Fibroblast of the aortic adventitia (primary cell): ENCODE measurements around the gene TSPAN18. TPM values are rescaled to one million over a fixed set of nuclear protein-coding genes. Genes with fewer than 3 reads are reported as not detected.

Experiments used
- DNase-seq: peaks from one replicate; pipeline ENCODE4 v3.0.0-alpha.2; 2010; ENCODE audit warnings: low read depth
- H3K4me3 ChIP-seq: 2 replicates; pipeline ENCODE4 v1.5.1; 2011; ENCODE audit warnings: low read depth, mild to moderate bottlenecking, control low read depth, low read length, moderate library complexity
- total RNA-seq: library from RNA; depleted of rRNA; stranded (reverse); fragments of >200 nt; gene quantifications from 2 replicates; pipeline ENCODE4 v1.2.3, GENCODE V29; 2012; ENCODE audit warnings: low replicate concordance
- TF ChIP-seq, protein P1 (sequence below): IDR thresholded peaks from 2 replicates; pipeline ENCODE4 v1.5.1; 2011; ENCODE audit warnings: mild to moderate bottlenecking, low read length, control low read depth, inconsistent platforms; ENCODE audit not compliant: insufficient read depth

Gene TSPAN18
- total RNA-seq, 1 donor: under 0.01 TPM

DNA sequence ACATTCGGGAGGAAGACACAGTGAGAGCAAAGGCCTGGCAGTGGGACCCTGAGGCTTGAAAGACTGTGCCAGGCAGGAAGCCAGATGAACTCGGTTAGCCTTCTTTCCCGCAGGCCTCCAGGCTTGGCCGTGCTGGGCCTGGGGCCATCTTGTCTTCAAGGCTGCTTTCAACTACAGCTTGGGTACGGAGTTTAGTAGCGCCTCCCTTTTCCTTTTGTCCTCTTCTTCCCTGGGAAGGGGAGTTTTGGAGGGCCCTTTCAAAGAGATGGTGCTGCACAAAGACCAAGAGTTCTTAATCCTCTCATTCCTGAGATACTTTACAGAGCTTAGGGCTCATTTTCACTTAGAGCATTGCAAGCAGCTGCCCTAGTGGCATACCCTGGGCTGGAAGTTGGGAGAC is 136.5 kb downstream of the TSPAN18 start:
- TF ChIP-seq, protein P1, sequence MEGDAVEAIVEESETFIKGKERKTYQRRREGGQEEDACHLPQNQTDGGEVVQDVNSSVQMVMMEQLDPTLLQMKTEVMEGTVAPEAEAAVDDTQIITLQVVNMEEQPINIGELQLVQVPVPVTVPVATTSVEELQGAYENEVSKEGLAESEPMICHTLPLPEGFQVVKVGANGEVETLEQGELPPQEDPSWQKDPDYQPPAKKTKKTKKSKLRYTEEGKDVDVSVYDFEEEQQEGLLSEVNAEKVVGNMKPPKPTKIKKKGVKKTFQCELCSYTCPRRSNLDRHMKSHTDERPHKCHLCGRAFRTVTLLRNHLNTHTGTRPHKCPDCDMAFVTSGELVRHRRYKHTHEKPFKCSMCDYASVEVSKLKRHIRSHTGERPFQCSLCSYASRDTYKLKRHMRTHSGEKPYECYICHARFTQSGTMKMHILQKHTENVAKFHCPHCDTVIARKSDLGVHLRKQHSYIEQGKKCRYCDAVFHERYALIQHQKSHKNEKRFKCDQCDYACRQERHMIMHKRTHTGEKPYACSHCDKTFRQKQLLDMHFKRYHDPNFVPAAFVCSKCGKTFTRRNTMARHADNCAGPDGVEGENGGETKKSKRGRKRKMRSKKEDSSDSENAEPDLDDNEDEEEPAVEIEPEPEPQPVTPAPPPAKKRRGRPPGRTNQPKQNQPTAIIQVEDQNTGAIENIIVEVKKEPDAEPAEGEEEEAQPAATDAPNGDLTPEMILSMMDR: no peak
- no peak for DNase-seq
- H3K4me3 ChIP-seq: no peak overlapping the region

- H3K4me3 ChIP-seq: no peak overlapping the region
- DNase-seq: no peak
- TF ChIP-seq, protein P1: no peak
Measured at GRCh38 chr11:44865866-44866272, 139.1 kb downstream of the TSPAN18 start.

- no peak for DNase-seq
- TF ChIP-seq, protein P1: no peak
- no peak overlapping the region for H3K4me3 ChIP-seq
Measured at GRCh38 chr11:44866286-44866685, 139.5 kb downstream of the TSPAN18 start.

GRCh38 chr11:44868021-44868420 is 141.3 kb downstream of the TSPAN18 start:
- H3K4me3 ChIP-seq: no peak overlapping the region
- TF ChIP-seq, protein P1: no peak
- DNase-seq: no peak

- no peak for DNase-seq
- H3K4me3 ChIP-seq: no peak overlapping the region
- TF ChIP-seq, protein P1: no peak
Measured at GRCh38 chr11:44868455-44869421, 142.0 kb downstream of the TSPAN18 start.

DNA sequence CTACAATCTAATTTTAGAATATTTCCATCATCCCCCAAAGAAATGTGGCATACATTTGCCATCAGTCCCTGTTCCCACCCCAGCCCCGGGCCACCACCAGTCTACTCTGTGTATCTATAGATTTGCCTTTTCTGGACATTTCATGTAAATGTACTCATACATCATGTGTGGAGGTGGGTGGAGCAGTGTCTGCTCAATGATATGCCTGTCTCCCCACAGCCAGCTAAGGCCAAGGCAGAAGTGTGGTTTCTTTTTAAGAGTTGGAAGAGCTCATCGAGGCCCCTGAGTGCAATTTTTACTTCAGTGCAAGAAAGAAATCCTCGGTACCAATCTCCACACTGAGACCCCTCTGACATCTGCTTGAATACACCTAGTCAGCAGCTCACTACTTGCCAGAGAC is 143.4 kb downstream of the TSPAN18 start:
- TF ChIP-seq, protein P1: no peak
- H3K4me3 ChIP-seq: no peak overlapping the region
- no peak for DNase-seq
